Measurements from ENCODE around the gene SHISA5. TPM values are rescaled to one million over a fixed set of nuclear protein-coding genes. Genes with fewer than 3 reads are reported as not detected.

Gene SHISA5
- total RNA-seq, 1 experiment from 2014 or later: 174 TPM

DNA sequence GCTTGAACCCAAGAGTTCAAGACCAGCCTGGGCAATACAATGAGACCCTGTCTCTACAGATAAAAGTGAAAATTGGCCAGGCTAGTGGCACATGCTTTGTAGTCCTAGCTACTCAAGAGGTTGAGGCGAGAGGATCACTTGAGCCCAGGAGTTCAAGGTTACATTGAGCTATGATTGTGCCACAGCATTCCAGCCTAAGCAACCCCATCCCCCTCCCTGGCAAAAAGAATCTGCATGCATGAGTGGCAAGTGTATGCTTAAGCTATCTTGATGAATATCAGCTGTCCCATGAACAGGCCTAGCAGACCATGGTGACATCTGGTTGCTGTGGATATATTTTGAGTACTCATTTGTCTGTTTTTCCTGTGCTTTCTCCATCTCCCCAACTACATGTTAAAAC lies 52.7 kb downstream of the SHISA5 start:
- TF ChIP-seq, protein P1, sequence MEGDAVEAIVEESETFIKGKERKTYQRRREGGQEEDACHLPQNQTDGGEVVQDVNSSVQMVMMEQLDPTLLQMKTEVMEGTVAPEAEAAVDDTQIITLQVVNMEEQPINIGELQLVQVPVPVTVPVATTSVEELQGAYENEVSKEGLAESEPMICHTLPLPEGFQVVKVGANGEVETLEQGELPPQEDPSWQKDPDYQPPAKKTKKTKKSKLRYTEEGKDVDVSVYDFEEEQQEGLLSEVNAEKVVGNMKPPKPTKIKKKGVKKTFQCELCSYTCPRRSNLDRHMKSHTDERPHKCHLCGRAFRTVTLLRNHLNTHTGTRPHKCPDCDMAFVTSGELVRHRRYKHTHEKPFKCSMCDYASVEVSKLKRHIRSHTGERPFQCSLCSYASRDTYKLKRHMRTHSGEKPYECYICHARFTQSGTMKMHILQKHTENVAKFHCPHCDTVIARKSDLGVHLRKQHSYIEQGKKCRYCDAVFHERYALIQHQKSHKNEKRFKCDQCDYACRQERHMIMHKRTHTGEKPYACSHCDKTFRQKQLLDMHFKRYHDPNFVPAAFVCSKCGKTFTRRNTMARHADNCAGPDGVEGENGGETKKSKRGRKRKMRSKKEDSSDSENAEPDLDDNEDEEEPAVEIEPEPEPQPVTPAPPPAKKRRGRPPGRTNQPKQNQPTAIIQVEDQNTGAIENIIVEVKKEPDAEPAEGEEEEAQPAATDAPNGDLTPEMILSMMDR (conservative IDR thresholded peaks at IDR 0.05): no peak
- Histone ChIP-seq H3K4me2 (ENCODE audit: insufficient read depth, insufficient read length, low read length) (no peak overlapping the region), H3K27me3 (ENCODE audit: insufficient read depth, low read length) (no peaks in the 10 kb centered on the region), H3K14ac (ENCODE audit: insufficient read depth, low read length) (no peak overlapping the region), H3K27ac (ENCODE audit: insufficient read length, low read depth, low read length) (no peak overlapping the region), H3K23ac (ENCODE audit: insufficient read length, low read depth, low read length) (no peak overlapping the region), H3K56ac (ENCODE audit: insufficient read length, low read depth, low read length) (no peak overlapping the region), H2BK20ac (ENCODE audit: low read depth, low read length, poor library complexity, severe bottlenecking) (no peak overlapping the region), H3K9me3 (ENCODE audit: control insufficient read depth, low read depth, low read length) (no peaks in the 10 kb centered on the region), H2AK5ac (ENCODE audit: insufficient read length, low read length) (no peak overlapping the region), H3K23me2 (ENCODE audit: insufficient read length, low read depth, low read length, poor library complexity, severe bottlenecking) (peaks cover 11% of the 10 kb centered on the region), H3K18ac (ENCODE audit: insufficient read length, low read depth, low read length) (no peak overlapping the region), H2BK5ac (ENCODE audit: insufficient read length, low read length) (no peak overlapping the region), H3K79me1 (ENCODE audit: insufficient read depth, low read depth, low read length, poor library complexity, severe bottlenecking) (no peaks in the 10 kb centered on the region), H3K4ac (ENCODE audit: low read depth, low read length) (no peak overlapping the region), H3T11ph (ENCODE audit: low read length) (no peak overlapping the region), H2BK15ac (ENCODE audit: low read depth, low read length) (no peak overlapping the region), H2BK120ac (ENCODE audit: low read depth, low read length, poor library complexity, severe bottlenecking) (no peak overlapping the region), H3K4me1 (ENCODE audit: insufficient read depth, low read length) (no peaks in the 10 kb centered on the region), H4K91ac (ENCODE audit: insufficient read length, low read depth, low read length) (no peak overlapping the region), H3K9ac (ENCODE audit: extremely low read depth, insufficient read length, low read length) (peak overlapping the region; percentile 9), H4K5ac (ENCODE audit: insufficient read length, low read depth, low read length) (no peak overlapping the region), H2BK12ac (ENCODE audit: insufficient read length, low read depth, low read length) (no peak overlapping the region), H4K20me1 (ENCODE audit: control insufficient read depth, insufficient read depth, insufficient read length) (no peaks in the 10 kb centered on the region), H2AFZ (ENCODE audit: low read length) (no peak overlapping the region), H4K8ac (replicated peaks; ENCODE audit: insufficient read length, low read depth, low read length) (no peak overlapping the region), H3K79me2 (ENCODE audit: insufficient read depth, low read length) (no peaks in the 10 kb centered on the region)
- peaks cover 11 to 54% (median 36%) of the 10 kb centered on the region in 3 experiments; a peak in 5 of 7 replicates for H3K36me3 Mint-ChIP-seq (ENCODE audit: insufficient read depth in 1 of 3, low read depth in 3 of 3)
- H3K4me3 Mint-ChIP-seq: no peak overlapping the region
- no peak overlapping the region for H3K27ac Mint-ChIP-seq
- H3K27me3 Mint-ChIP-seq (ENCODE audit: low read depth): no peaks in the 10 kb centered on the region
- H3K4me1 Mint-ChIP-seq: peaks cover 12 to 16% of the 10 kb centered on the region in 2 experiments
- no peak for DNase-seq
- WGBS (ENCODE audit: extremely low coverage, insufficient read length, low lambda C conversion rate): no CpG with 5 or more reads among the region's 1 CpG
- H3K9me3 Mint-ChIP-seq: no peaks in the 10 kb centered on the region

All from H9 (cell line).